ENCODE data around the gene PCDHGC4.

PCDHGC4 gene

DNA sequence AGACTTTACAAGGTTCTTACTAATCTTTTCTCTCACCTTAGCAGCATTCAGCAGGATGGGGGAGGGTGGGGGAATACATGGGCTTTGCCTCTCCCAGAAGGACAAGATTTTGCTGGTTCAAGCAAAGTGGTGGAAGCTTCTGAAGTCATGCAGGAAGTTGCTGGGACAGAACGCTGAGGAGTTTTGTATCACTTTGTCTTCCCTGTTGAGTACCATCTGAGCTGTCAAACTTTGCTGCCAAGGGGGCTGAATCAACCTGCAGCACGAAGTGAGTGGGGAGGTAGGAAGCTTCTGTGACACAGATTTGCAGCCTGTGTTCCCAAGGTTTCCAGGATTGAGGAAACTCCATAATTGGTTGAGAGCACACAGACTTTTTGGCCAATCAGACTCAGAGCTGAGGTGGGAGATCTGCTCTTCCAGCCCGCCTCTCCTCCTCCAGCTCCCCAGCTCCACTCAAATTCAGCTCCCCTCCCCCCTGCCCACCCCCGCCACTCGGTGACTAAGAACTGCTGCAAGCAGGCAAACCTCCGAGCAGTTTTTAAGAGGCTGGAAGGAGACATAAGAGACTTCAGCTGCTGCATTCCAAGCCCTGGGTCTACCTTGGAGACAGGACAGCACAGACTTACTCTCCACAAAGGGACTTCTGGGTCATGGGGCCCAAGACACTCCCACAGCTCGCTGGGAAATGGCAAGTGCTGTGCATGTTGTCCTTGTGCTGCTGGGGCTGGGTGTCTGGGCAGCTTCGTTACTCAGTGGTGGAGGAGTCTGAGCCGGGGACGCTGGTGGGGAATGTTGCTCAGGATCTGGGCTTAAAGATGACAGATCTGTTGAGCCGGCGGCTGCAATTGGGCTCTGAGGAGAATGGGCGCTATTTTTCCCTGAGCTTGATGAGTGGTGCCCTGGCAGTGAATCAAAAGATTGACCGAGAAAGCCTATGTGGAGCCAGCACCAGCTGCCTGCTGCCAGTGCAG, 4.0 kb downstream of the PCDHGC4 start, which contains the start of gene PCDHGC5:
Gene PCDHGC5 (plus strand): TSS at position 491 of the 971 bp plus-strand sequence. CDS start 160 bp downstream, at position 651.
- peak within 1 kb of the TSS; percentile 15 for H3K4me3 ChIP-seq (ENCODE audit: low read depth, low read length)
- peak; percentile 60 for DNase-seq (ENCODE audit: low read depth)

GRCh38 chr5:141489841-141490240, 5.0 kb downstream of the PCDHGC4 start:
- no peak overlapping the region for H3K4me3 ChIP-seq (ENCODE audit: low read depth, low read length)
- DNase-seq (ENCODE audit: low read depth), result no peak

GRCh38 chr5:141490271-141490670, 5.4 kb downstream of the PCDHGC4 start:
- H3K4me3 ChIP-seq (ENCODE audit: low read depth, low read length), result no peak overlapping the region
- DNase-seq (ENCODE audit: low read depth), result no peak

GRCh38 chr5:141490771-141491170, 5.9 kb downstream of the PCDHGC4 start:
- no peak overlapping the region for H3K4me3 ChIP-seq (ENCODE audit: low read depth, low read length)
- DNase-seq (ENCODE audit: low read depth), result no peak

GRCh38 chr5:141491323-141492167, 6.7 kb downstream of the PCDHGC4 start:
- DNase-seq (ENCODE audit: low read depth), result no peak
- H3K4me3 ChIP-seq (ENCODE audit: low read depth, low read length), result no peak overlapping the region

- no peak for DNase-seq (ENCODE audit: low read depth)
- no peak overlapping the region for H3K4me3 ChIP-seq (ENCODE audit: low read depth, low read length)
These were observed 7.5 kb downstream of the PCDHGC4 start for GRCh38 chr5:141492168-141492885.

- DNase-seq (ENCODE audit: low read depth), result no peak
These were observed 8.9 kb downstream of the PCDHGC4 start for GRCh38 chr5:141493500-141494422.

DNA sequence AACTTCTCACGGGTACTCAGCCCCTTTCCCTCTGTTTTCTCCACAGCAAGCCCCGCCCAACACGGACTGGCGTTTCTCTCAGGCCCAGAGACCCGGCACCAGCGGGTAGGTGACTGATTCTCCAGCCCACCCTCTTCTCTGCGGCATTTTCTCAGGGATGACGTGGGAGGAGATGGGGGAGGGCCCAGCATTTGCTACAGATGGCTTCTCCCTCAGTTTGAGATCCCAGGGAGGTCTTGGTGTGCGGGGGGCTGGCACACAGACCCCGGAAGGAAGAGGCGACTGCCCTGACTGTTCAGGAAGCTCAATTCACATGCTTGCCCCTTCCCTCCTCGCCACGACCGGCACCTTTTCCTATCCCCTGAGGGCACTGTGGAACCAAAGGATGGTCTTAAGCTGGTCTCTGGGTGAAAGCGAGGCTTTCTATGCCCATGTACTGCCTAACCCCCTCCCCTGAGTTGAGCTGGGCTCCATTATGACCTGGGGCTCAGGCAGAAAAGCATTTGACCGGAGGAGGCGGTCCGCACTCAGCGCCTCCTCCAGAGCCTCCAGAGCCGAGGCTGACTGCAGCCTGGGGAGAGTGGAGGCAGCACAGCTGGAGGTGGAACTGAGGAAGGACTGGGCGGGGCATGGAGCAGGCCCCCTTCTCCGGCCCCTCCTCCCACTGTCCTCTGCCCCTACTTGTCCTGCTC, 10.1 kb downstream of the PCDHGC4 start:
- no peak overlapping the region for H3K4me3 ChIP-seq (ENCODE audit: low read depth, low read length)
- DNase-seq (ENCODE audit: low read depth), result no peak

More at GRCh38 chr5:141493500-141494422, 8.9 kb downstream of the PCDHGC4 start:
- no peak overlapping the region for H3K4me3 ChIP-seq (ENCODE audit: low read depth, low read length)

DNA sequence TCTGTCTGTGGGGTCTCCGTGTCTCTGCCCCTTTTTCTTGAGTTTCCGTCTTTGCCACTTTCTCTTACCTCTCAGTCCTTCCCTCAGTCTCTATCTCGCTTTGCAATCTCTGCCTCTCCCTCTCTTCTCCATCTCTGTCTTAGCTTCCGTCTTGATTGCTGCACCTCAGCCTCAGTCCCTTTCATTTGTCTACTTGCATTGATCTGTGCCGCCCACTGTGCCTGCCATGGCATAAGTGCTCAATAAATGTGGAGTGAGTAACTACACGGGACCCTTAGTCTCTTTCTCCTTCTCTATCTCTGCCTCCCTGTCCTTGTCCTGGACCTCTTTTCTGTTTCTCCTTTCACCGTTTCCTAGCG, 10.6 kb downstream of the PCDHGC4 start:
- DNase-seq (ENCODE audit: low read depth), result no peak
- H3K4me3 ChIP-seq (ENCODE audit: low read depth, low read length), result no peak overlapping the region

DNA sequence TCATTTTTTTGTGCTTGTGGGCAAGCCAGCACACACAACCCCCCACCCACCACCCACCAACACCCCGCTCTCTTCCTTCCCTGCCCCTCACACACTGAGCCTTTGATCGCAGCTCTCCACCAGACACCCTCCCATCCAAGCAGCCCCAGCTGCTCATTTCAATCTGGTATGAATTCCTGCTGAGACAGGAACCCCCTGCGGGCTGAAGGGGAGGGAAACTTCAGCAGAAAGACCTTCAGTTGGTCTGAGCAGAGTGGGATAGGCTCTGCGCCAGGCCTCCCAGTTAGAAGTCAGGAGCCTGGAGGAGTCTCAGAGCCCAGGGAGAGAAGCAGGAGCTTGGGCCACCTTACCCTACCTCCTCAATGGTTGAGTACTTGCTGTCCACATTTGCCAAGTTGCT, 11.2 kb downstream of the PCDHGC4 start:
- no peak for DNase-seq (ENCODE audit: low read depth)

GRCh38 chr5:141501761-141502160, 16.9 kb downstream of the PCDHGC4 start:
- no peak overlapping the region for H3K4me3 ChIP-seq (ENCODE audit: low read depth, low read length)
- no peak for DNase-seq (ENCODE audit: low read depth)

More for the DNA sequence above, 11.2 kb downstream of the PCDHGC4 start:
- no peak overlapping the region for H3K4me3 ChIP-seq (ENCODE audit: low read depth, low read length)

DNA sequence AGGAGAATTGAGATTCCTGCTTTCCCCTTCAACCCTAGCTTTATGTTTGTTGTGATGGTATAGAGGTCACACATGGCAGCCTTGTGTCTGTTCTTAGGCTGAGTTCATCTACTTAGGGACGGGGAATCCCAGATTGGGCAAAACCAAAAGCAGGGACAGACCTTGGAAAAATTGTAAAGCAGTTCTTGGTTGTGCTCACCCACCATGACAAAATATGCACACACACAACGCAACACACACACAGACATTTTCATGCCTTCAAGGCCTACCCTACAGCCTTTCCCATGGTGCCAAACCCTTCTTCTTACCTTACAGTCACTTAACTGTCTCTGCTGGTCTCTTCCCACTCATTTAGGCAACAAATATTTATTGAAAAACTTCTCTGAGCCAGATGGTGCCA, 18.9 kb downstream of the PCDHGC4 start:
- no peak overlapping the region for H3K4me3 ChIP-seq (ENCODE audit: low read depth, low read length)
- DNase-seq (ENCODE audit: low read depth), result no peak

DNA sequence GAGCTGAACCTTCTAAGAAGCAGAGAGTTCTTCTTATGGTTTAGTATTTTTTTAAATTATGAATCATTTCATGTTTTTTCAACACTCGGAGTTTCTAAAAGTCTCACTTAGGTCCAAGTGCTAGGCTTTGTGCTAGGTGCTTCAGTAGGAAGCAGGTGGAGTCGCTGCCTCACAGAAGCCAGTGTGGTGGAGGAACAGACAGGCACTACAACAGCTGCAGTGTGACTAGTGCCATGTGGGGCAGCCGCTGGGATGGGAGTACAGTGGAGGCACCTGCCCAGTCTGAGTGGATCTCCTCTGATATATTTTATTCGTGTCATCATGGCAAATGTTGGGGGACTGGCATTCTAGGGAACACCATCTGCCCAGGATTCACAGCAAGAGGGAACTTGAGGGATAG, 19.4 kb downstream of the PCDHGC4 start:
- H3K4me3 ChIP-seq (ENCODE audit: low read depth, low read length), result no peak overlapping the region
- DNase-seq (ENCODE audit: low read depth), result no peak

DNA sequence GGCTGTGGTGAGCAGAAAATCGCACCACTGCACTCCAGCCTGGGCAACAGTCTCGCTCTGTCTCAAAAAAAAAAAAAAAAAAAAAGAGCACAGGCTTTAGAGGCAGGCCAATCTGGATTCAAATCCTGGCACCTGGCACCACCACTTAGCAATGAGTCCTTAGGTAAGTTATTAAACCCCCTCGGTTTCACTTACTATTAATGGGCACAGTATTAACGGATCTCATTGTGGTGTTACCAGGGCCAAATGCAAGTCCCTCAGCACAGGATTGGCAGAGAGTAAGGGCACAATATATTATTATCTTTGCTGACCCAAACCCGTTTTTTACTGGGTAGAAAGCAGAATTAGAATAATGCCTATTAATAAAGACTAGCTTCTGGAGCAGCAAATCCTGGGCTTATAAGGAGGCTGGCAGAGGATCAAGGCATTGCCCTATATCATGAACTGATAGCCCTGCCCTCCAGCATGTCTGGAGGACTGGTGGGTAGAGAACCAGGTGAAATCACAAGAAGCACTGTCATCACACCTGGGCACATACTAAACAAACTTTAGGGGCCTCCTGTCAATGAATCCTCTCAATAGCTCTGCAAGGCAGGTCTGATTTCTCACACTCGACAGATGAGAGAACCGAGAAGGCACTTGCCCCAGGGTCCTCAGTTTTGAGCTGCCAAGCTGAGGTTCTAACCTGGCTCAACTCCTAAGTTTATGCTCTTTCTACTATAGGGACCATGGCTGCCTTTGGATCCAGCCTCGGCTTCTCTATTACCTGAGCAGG, 21.7 kb downstream of the PCDHGC4 start:
- no peak overlapping the region for H3K4me3 ChIP-seq (ENCODE audit: low read depth, low read length)
- no peak for DNase-seq (ENCODE audit: low read depth)

DNA sequence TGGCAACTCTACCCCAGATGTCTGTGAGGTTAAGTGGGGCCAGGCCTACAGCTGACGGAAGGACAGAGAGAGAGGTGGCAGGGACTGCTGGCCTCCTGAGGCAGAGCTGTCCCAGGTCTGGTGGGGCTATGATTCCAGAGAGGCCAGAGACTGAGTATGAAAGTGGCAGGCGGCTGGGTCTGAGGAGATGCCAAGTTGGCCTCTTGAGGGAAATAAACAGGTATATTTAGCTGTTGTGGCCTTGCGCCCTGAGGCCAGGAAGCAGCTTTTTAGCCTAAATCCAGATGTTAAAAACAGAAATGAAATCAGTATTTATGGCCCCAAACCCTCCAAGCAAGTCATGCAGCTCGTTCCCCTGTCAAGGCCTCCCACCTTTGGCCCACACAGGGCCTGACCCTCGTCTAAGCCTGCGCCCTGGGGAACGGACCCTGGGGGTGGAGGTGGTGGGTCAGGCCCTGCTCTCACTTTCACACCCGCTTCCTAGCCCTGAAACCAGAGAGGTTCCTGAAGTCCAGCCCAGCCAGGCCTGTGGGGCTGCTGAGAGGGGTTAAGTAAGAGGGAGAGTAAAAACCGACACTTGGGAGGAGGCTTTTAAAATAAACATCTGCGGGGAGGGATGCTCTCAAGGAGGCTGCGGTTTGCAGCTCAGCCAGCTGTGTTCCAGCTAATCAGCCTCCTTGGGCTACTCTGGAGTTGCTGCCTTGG, 22.7 kb downstream of the PCDHGC4 start:
- no peak for DNase-seq (ENCODE audit: low read depth)
- H3K4me3 ChIP-seq (ENCODE audit: low read depth, low read length), result peak overlapping the region; percentile 39

DNA sequence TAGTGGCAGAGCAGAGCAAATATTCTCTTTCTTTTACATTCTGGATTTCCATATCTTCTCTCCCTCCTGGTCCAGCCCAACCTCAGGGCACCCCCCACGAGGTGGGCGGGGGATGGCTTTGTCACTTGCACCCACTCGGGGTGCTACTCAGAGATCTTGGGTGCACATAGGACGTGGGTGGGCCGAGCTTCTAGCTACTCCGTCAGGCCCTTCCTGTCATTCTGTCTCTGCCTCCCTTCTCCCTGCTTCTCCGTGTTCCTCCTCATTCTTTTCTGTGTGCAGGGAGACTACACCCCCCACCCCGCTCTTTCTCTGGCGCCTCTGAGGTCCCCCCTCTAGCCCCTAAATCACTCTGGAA, 23.6 kb downstream of the PCDHGC4 start:
- DNase-seq (ENCODE audit: low read depth), result no peak
- peak overlapping the region; percentile 39 for H3K4me3 ChIP-seq (ENCODE audit: low read depth, low read length)
